GM12801 (cell line): Measurements from ENCODE around the gene CA5B.

Source experiments
- TF ChIP-seq, protein P1 (sequence below): IDR thresholded peaks from one replicate; pipeline ENCODE4 v1.5.1; 2011; ENCODE audit warnings: control low read depth; ENCODE audit not compliant: insufficient read length; ENCODE audit errors: extremely low read depth

The CA5B gene

DNA sequence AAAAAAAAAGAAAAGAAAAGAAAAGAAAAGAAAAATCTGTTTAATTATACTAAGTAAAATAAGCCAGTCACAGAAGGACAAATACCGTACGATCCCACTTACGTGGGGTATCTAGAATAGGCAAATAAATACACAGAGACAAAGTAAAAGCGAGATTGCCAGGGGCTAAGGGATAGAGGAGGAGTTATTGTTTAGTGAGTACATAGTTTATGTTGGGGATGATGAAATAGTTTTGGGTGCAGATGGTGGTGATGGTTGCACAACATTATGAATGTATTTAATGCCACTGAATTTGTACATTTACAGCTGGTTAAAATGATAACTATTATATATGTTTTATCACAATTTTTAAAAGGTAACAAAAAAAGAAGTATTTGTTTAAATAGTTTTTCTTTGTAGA, 7.1 kb downstream of the CA5B start:
- TF ChIP-seq, protein P1, sequence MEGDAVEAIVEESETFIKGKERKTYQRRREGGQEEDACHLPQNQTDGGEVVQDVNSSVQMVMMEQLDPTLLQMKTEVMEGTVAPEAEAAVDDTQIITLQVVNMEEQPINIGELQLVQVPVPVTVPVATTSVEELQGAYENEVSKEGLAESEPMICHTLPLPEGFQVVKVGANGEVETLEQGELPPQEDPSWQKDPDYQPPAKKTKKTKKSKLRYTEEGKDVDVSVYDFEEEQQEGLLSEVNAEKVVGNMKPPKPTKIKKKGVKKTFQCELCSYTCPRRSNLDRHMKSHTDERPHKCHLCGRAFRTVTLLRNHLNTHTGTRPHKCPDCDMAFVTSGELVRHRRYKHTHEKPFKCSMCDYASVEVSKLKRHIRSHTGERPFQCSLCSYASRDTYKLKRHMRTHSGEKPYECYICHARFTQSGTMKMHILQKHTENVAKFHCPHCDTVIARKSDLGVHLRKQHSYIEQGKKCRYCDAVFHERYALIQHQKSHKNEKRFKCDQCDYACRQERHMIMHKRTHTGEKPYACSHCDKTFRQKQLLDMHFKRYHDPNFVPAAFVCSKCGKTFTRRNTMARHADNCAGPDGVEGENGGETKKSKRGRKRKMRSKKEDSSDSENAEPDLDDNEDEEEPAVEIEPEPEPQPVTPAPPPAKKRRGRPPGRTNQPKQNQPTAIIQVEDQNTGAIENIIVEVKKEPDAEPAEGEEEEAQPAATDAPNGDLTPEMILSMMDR: no peak

DNA sequence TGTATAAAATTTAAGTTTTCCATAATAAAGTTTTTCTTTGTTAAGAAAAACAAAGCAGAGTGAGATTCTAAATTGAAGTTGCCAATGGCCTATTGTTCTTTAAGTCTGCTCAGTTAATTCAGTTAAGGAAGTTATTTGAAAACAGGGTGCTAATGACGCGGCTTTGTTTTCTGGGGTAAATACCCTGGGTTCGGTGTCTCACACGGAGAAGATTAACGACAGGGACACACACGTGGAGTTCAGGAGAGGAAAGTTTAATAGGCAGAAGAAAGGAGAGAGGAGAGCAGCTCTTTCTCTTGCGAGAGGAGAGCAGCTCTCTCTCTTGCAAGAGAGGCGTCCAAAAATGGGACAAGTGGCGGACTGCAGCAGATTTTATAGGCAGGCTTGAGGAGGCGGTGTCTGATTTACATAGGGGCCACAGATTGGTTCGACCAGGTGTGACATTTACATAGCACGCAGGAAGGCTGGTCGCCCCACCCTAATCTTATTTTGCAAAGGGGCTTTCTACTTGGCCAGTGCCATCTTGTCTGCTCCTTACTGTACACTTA, 9.6 kb downstream of the CA5B start:
- TF ChIP-seq, protein P1: no peak

DNA sequence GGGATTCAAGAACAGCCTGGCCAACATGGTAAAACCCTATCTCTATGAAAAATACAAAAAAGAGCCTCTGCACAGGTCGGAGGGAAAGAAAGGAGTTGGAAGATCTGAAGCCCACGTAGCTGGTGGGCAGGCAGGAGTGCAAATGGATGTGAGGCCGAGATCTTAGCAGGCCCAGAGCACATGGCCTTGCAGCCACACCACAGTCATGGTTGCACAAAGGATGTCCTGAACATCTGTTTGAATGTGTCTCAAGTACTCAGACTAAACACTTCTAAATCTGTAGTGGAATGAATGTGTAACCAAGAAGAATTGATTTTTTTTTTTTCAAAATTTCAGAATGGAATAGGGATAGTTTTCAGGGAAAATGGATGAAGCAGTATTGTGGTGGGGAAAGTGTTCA, 10.8 kb downstream of the CA5B start:
- TF ChIP-seq, protein P1: no peak

GRCh38 chrX:15749642-15750610, 11.9 kb downstream of the CA5B start:
- TF ChIP-seq, protein P1: no peak

- TF ChIP-seq, protein P1: no peak
These were observed 12.6 kb downstream of the CA5B start for GRCh38 chrX:15750611-15751154.

DNA sequence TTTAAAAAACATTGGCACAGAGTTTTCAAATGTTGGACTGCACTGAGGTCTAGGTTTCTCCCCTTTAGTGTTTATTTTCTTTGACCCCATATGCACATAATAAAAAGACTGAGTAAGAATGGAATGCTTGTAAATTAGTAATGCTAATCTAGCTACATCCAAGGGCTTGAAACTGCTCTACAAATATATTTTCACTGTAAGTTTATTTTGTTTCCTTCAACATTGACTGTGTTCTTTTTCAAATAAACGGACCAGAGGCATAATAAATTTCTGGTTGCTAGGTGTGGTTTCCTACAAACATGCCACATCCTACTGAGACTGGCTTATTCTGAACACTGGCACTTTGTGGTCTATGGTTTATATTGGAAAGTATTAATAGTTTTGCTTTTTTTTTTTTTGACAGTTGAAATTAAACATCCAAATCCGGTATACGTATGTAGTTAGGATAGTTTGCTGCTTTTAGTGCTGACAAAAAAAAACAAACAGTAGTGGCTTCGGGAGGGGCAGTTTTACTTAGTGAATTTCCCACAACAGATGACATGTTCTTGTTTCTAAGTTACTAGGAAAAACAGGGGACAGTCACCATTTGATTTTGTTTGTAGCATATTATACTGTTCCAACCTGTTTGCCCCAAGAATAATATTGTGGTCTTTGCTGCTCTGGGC, 13.2 kb downstream of the CA5B start:
- TF ChIP-seq, protein P1: no peak

DNA sequence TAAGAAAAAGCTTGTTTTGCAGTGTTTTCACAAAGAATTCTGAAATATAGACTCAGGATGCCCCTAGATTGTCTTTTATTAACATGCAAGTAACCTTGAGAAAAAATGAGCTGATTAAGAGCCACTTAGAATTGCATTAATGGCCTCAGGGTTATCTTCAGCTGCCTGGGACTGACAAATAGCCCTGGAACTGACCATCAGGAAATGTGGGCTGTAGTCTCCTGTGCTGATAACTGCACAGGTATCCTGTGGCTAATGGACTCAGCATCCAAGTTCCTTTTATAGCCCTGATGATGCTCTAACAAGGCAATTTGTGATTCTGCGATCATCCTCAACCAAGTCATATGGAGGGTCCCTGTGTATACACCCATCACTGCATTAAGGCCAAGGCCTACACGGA, 17.0 kb downstream of the CA5B start:
- TF ChIP-seq, protein P1: no peak
